GM13976 (cell line): ENCODE measurements around the gene CCDC175.

Experiments
- DNase-seq: peaks from one replicate; pipeline ENCODE4 v3.0.0; 2012; ENCODE audit warnings: low spot score
- in situ Hi-C: fragments of 300-500 bp; cut with MboI; formaldehyde crosslinking; loops from one replicate; pipeline ENCODE4 v1.12.0; 2022; ENCODE audit warnings: low sequenced_read_pairs, mixed read lengths, inconsistent platforms; ENCODE audit not compliant: unreplicated experiment
- TF ChIP-seq, protein P1 (sequence below): IDR thresholded peaks from 2 replicates; pipeline ENCODE4 v1.5.1; 2012; ENCODE audit warnings: borderline replicate concordance, mild to moderate bottlenecking; ENCODE audit not compliant: insufficient read depth; ENCODE audit errors: extremely low read depth, missing control alignments, control extremely low read depth

CCDC175 gene

DNA sequence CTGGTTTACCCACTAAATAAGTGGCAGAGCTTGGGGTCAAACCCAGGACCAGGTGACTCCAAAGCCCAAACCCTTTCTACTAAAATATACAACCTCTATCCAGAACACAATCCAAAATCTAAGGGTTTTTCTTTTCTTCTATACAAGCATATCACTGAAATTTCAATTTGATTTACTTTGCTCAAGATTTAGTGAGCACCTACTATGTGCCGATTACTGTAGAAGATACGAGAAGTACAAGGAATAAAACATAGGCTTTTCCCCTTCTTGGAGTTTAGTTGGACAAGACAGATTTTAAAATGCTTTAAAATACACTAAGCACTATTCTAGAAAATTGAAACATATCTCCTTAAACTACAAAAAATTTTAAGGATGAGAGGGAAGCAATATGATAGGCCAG, 95.2 kb downstream of the CCDC175 start:
- no peak for DNase-seq
- TF ChIP-seq, protein P1, sequence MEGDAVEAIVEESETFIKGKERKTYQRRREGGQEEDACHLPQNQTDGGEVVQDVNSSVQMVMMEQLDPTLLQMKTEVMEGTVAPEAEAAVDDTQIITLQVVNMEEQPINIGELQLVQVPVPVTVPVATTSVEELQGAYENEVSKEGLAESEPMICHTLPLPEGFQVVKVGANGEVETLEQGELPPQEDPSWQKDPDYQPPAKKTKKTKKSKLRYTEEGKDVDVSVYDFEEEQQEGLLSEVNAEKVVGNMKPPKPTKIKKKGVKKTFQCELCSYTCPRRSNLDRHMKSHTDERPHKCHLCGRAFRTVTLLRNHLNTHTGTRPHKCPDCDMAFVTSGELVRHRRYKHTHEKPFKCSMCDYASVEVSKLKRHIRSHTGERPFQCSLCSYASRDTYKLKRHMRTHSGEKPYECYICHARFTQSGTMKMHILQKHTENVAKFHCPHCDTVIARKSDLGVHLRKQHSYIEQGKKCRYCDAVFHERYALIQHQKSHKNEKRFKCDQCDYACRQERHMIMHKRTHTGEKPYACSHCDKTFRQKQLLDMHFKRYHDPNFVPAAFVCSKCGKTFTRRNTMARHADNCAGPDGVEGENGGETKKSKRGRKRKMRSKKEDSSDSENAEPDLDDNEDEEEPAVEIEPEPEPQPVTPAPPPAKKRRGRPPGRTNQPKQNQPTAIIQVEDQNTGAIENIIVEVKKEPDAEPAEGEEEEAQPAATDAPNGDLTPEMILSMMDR = no peak
- in situ Hi-C loops = no loop called here

DNA sequence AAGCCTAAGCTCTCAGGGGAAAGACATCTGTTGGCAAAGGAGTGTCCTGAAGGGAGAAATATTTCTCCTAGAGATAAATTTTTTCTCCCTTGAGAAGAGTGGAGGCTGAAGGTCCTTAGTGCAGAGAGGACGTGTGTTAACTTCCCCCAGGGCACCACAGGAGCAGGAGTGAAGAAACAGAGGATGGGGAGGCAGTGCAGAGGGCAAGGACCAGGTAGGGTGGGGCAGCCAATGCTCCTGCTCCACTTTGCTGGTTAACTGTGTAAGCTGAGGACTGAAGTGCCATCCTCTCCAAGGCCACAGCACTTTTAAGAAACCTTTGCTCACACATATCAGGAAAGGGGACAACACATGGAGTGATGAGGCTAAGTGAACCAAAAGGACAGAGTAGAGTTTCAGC, 96.4 kb downstream of the CCDC175 start:
- TF ChIP-seq, protein P1 = no peak
- in situ Hi-C loops = no loop called here
- DNase-seq = no peak

DNA sequence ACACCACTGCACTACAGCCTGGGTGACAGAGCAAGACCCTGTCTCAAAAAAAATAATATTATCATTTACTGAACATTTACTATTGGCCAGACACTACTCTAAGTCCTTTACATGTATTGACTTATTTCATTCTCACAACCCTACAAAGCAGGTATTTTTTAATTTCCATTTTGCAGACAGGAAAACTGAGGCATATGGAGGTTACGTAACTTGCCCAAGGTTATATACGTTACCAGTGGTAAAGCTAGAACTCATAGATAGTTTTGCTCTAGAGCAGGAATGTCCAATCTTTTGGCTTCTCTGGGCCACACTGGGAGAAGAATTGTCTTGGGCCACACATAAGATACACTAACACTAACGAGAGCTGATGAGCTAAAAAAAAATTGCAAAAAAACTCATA, 98.1 kb downstream of the CCDC175 start:
- in situ Hi-C loops = no loop called here
- TF ChIP-seq, protein P1 = no peak
- DNase-seq = no peak

DNA sequence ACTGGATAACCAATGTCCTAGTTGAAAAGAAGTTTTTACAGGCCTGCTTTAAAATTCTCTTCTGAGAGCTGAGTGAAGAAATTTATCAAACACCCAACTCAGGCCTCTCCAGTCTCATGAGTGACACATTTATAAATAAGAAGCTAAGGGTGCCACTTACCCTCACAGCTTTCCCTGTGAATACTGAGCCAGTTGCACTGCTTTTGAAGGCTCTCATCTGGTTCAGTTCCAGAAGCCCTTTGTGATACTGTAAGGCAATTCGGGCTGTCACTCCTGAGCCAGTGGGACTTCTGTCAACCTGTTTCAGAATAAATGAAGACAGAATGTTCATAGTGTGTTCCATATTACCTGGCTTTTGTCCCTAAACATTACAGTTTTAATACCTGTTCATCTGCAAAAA, 100.9 kb downstream of the CCDC175 start:
- no peak for DNase-seq
- in situ Hi-C loops = no loop called here
- TF ChIP-seq, protein P1 = no peak

DNA sequence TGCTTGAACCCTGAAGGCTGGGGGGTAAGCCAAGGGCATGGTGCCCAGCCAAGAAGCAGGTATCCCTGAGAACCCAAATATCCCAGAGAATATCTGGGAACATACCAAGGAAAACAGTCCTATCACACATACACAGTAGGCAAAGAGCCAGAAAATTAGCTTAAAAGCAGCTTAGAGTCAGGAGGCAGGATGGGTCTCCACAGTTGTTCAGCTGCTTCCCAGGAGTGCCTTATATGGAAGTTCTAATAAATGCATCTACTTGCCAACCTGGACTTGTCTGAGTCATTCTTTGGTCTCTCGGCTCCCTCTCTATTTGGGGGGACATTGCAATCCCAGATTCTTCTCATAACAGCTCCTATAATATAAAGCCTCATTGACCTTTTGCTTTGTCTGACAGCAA, 102.4 kb downstream of the CCDC175 start:
- DNase-seq = no peak
- TF ChIP-seq, protein P1 = no peak
- in situ Hi-C loops = no loop called here

DNA sequence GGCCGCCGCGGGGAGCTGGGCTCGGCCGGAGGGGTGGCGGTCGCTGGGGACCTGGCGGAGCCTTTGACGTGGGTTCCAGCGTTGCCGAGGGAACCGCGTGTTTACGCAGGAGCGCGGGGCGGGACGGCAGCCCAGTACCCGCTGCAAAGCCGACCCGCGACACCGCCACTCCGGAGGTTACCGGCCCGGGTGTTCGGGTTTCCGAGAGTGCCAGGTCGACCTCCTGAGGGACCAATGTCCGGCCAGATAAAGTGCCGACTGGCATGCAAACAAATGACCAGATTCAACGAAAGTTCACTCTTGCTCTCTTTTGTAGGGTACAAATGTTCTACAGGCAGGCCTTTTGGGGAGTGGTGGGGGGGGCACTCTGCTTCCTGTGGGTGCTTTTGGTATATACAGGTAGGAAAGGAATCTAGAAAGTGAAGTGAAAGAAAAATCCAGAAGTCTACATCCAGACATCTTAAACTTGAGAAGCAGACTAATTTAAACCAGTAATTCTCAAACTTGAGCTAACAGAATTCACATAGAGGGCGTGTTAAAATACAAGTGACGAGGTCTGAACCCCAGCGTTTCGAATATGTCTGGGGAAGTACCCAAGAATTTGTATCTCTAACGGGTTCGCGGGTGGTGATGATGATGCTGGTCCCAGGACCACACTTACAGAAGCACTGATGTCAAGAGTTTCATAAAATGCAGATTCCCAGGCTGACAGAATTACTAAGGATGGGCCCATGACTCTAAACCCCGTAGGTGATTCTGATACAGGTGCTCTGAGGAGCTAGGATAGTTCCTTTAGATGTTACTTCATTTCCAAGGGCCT, 111.1 kb downstream of the CCDC175 start, which contains the start of gene GPR135:
GPR135 (minus strand) TSS at position 65 of the 820 bp plus-strand sequence. CDS start 154 bp downstream, outside the sequence.
- no peak for DNase-seq
- in situ Hi-C loops = no loop called here
- TF ChIP-seq, protein P1 = no peak
